Measurements from ENCODE around the gene STOML1. TPM values are rescaled to one million over a fixed set of nuclear protein-coding genes. Genes with fewer than 3 reads are reported as not detected.

Gene STOML1
- total RNA-seq, 2 experiments from 2014 or later: 8.0 to 8.9 TPM

DNA sequence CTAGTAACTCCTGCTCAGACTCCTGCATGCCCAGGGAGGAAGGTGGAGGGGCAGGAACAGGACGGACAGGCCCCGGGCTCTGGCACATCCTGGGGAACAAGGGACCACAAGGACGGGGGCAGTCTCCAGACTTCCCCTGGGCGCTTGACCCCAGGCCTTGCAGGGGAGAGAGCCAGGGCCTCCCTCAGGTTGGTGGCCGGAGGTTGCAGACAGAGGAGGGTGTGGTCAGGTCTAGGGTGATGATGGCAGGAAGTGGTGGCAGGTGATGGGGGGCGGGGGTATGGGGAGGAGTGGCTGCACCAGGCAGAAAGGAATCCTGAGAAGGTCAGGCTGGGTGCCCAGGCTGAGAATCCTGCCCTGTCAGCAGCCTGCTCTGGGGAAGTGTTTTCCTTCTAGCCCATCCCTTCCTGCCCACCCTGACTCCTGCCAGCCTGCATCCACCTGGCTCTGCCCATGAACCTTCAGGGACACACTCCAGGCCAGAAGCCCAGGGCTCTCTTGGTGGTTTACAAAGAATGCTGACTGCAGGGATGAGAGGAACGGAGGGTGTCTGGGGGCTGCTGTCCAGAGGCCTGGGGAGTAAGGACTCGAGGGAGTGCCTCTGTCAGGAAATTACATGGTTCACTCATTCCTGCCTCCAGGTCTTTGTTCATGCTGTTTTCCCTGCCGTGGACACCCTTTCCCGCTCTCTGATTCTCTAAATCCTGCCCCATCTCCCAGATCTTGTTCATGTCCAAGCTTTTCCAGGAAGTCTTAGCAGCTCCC lies 50.0 kb downstream of the STOML1 start:
- Histone ChIP-seq H3K4me2 (ENCODE audit: low read length) (no peak overlapping the region), H3K4me3 (ENCODE audit: low read depth, low read length, poor library complexity, severe bottlenecking) (no peak overlapping the region), H3K27ac (ENCODE audit: low read depth, low read length, poor library complexity, severe bottlenecking) (no peak overlapping the region), H2AFZ (ENCODE audit: low read length) (no peak overlapping the region), H4K20me1 (ENCODE audit: insufficient read depth, low read length) (no peaks in the 10 kb centered on the region), H3K4me1 (ENCODE audit: insufficient read depth, low read length, poor library complexity, severe bottlenecking) (no peaks in the 10 kb centered on the region), H3K9me3 (ENCODE audit: low read length) (no peaks in the 10 kb centered on the region), H3K9me2 (ENCODE audit: insufficient read depth, low read length) (no peaks in the 10 kb centered on the region), H3K79me2 (ENCODE audit: insufficient read depth, low read depth, low read length) (no peaks in the 10 kb centered on the region), H3K36me3 (ENCODE audit: insufficient read depth, low read length) (no peaks in the 10 kb centered on the region)
- ChIA-PET POLR2A (no interaction called here), CTCF (ENCODE audit: unreplicated experiment) (no interaction called here)
- no TSS peak for BruUV-seq (replicated peaks)
- no peak for DNase-seq (ENCODE audit: low spot score)
- intact Hi-C loops (cut with micrococcal nuclease; ENCODE audit: unreplicated experiment): no loop called here
- no peak for TF ChIP-seq EZH2phosphoT487 (IDR thresholded peaks at IDR 0.05; ENCODE audit: borderline replicate concordance, low read depth, low read length)
- TF ChIP-seq, protein P1, sequence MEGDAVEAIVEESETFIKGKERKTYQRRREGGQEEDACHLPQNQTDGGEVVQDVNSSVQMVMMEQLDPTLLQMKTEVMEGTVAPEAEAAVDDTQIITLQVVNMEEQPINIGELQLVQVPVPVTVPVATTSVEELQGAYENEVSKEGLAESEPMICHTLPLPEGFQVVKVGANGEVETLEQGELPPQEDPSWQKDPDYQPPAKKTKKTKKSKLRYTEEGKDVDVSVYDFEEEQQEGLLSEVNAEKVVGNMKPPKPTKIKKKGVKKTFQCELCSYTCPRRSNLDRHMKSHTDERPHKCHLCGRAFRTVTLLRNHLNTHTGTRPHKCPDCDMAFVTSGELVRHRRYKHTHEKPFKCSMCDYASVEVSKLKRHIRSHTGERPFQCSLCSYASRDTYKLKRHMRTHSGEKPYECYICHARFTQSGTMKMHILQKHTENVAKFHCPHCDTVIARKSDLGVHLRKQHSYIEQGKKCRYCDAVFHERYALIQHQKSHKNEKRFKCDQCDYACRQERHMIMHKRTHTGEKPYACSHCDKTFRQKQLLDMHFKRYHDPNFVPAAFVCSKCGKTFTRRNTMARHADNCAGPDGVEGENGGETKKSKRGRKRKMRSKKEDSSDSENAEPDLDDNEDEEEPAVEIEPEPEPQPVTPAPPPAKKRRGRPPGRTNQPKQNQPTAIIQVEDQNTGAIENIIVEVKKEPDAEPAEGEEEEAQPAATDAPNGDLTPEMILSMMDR (conservative IDR thresholded peaks at IDR 0.05; ENCODE audit: low read length): no peak

DNA sequence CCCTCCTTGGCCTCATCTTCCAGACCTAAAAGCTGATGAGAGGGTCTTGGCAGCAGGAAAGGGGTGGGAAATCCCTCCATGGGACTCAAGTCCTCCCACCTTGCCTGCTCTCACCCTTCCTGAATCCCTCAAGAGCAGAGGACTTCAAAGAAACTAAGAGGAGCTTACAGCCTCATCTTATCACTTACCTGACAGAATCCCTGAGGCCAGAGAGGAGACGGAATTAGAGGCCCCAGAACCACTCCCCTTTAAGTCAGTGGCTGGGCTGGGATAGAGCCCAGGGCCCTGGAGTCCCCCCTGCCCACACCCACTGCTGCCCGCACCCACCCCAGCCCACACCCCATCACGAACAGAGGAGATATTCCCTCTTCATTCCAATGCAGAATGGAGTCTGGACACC lies 50.6 kb downstream of the STOML1 start:
- Histone ChIP-seq H3K4me3 (ENCODE audit: low read depth, low read length, poor library complexity, severe bottlenecking) (no peak overlapping the region), H3K9me3 (ENCODE audit: low read length) (no peaks in the 10 kb centered on the region), H4K20me1 (ENCODE audit: insufficient read depth, low read length) (no peaks in the 10 kb centered on the region), H2AFZ (ENCODE audit: low read length) (no peak overlapping the region), H3K27ac (ENCODE audit: low read depth, low read length, poor library complexity, severe bottlenecking) (no peak overlapping the region), H3K36me3 (ENCODE audit: insufficient read depth, low read length) (no peaks in the 10 kb centered on the region), H3K4me2 (ENCODE audit: low read length) (no peak overlapping the region), H3K9me2 (ENCODE audit: insufficient read depth, low read length) (no peaks in the 10 kb centered on the region), H3K4me1 (ENCODE audit: insufficient read depth, low read length, poor library complexity, severe bottlenecking) (no peaks in the 10 kb centered on the region), H3K79me2 (ENCODE audit: insufficient read depth, low read depth, low read length) (no peaks in the 10 kb centered on the region)
- no TSS peak for BruUV-seq (replicated peaks)
- ChIA-PET CTCF (ENCODE audit: unreplicated experiment) (no interaction called here), POLR2A (no interaction called here)
- TF ChIP-seq, protein P1 (conservative IDR thresholded peaks at IDR 0.05; ENCODE audit: low read length): no peak
- no peak for TF ChIP-seq EZH2phosphoT487 (IDR thresholded peaks at IDR 0.05; ENCODE audit: borderline replicate concordance, low read depth, low read length)
- intact Hi-C loops (cut with micrococcal nuclease; ENCODE audit: unreplicated experiment): no loop called here
- DNase-seq (ENCODE audit: low spot score): no peak

DNA sequence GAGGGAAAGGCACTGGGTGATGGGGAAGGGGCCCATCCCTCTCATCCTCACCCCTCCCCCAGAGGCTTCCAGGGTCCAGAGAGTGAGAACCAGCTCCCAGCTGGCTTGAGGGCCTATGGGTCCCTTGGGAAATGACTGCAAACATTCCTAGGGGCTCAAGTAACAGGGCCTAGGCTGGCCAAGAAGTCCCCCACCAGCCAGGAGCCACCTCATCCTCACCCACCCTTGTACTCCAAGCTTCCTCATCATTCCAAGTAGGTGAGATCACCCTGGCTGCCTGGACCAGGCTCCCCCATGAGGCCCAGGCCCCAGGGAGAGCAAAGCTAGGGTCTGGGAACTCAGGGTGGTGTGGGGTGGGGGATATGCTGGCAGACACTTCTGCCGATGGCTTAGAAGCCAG lies 51.1 kb downstream of the STOML1 start:
- H3K27ac ChIP-seq (ENCODE audit: low read depth, low read length, poor library complexity, severe bottlenecking): no peak overlapping the region
- ChIA-PET POLR2A (no interaction called here), CTCF (ENCODE audit: unreplicated experiment) (no interaction called here)
- H2AFZ ChIP-seq (ENCODE audit: low read length): no peak overlapping the region
- TF ChIP-seq, protein P1 (conservative IDR thresholded peaks at IDR 0.05; ENCODE audit: low read length): no peak
- TF ChIP-seq EZH2phosphoT487 (IDR thresholded peaks at IDR 0.05; ENCODE audit: borderline replicate concordance, low read depth, low read length): no peak
- intact Hi-C loops (cut with micrococcal nuclease; ENCODE audit: unreplicated experiment): no loop called here
- no peak for DNase-seq (ENCODE audit: low spot score)
- no peaks in the 10 kb centered on the region for H3K4me1 ChIP-seq (ENCODE audit: insufficient read depth, low read length, poor library complexity, severe bottlenecking)
- H3K9me3 ChIP-seq (ENCODE audit: low read length): no peaks in the 10 kb centered on the region
- no TSS peak for BruUV-seq (replicated peaks)
- H4K20me1 ChIP-seq (ENCODE audit: insufficient read depth, low read length): no peaks in the 10 kb centered on the region
- H3K79me2 ChIP-seq (ENCODE audit: insufficient read depth, low read depth, low read length): no peaks in the 10 kb centered on the region
- H3K4me2 ChIP-seq (ENCODE audit: low read length): no peak overlapping the region
- no peak overlapping the region for H3K4me3 ChIP-seq (ENCODE audit: low read depth, low read length, poor library complexity, severe bottlenecking)
- no peaks in the 10 kb centered on the region for H3K9me2 ChIP-seq (ENCODE audit: insufficient read depth, low read length)
- H3K36me3 ChIP-seq (ENCODE audit: insufficient read depth, low read length): no peaks in the 10 kb centered on the region

All from OCI-LY7 (cell line).